ENCODE results near the gene TMEM59L. TPM values are rescaled to one million over a fixed set of nuclear protein-coding genes. Genes with fewer than 3 reads are reported as not detected.

The TMEM59L gene
- total and polyA plus RNA-seq, 2 donors (not counting 1 experiment from before 2014, with no cell fraction given) = 0.14 to 0.33 TPM

- DNase-seq (ENCODE audit: low read depth in 2 of 2) = no peak
- H3K4me2 ChIP-seq (ENCODE audit: extremely low read depth, insufficient read depth, low read length) = no peak overlapping the region
Measured at GRCh38 chr19:18669883-18670282, 57.2 kb downstream of the TMEM59L start.

GRCh38 chr19:18670312-18670711 lies 57.6 kb downstream of the TMEM59L start:
- Histone ChIP-seq H3K36me3 (ENCODE audit: control insufficient read depth, insufficient read depth, low read length) (peaks cover 11% of the 10 kb centered on the region), H3K4me3 (replicated peaks in 1 of 4; ENCODE audit: control extremely low read depth in 1 of 4, insufficient read depth in 1 of 4, low read depth in 3 of 4, low read length in 4 of 4) (no peak overlapping the region), H3K9me3 (ENCODE audit: control insufficient read depth, insufficient read depth, low read depth, low read length) (no peaks in the 10 kb centered on the region), H3K4me2 (ENCODE audit: extremely low read depth, insufficient read depth, low read length) (no peak overlapping the region), H3K9ac (ENCODE audit: insufficient read depth, low read length) (no peak overlapping the region), H2AFZ (ENCODE audit: low read length) (no peak overlapping the region), H3K27ac (ENCODE audit: insufficient read depth, low read length) (no peak overlapping the region), H4K20me1 (ENCODE audit: control insufficient read depth, extremely low read depth, insufficient read depth, low read length) (no peaks in the 10 kb centered on the region), H3K79me2 (ENCODE audit: control insufficient read depth, insufficient read depth, low read length) (no peaks in the 10 kb centered on the region), H3K4me1 (ENCODE audit: control insufficient read depth, extremely low read depth, insufficient read depth, low read length) (peaks cover 5% of the 10 kb centered on the region), H3K27me3 (ENCODE audit: control insufficient read depth, insufficient read depth, low read length) (no peaks in the 10 kb centered on the region)
- DNase-seq (ENCODE audit: low read depth in 2 of 2) = no peak
- TF ChIP-seq CTCF (conservative IDR thresholded peaks at IDR 0.05 in 1 of 2, IDR thresholded peaks at IDR 0.05 in 1 of 2; ENCODE audit: low read depth in 1 of 2, low read length in 2 of 2) = no peak
- TF ChIP-seq EZH2 (IDR thresholded peaks at IDR 0.05; ENCODE audit: low read length, missing control alignments) = no peak

More at GRCh38 chr19:18669883-18670282, 57.2 kb downstream of the TMEM59L start:
- Histone ChIP-seq H3K9me3 (ENCODE audit: control insufficient read depth, insufficient read depth, low read depth, low read length) (no peaks in the 10 kb centered on the region), H3K9ac (ENCODE audit: insufficient read depth, low read length) (no peak overlapping the region), H3K27ac (ENCODE audit: insufficient read depth, low read length) (no peak overlapping the region), H3K4me3 (replicated peaks in 1 of 4; ENCODE audit: control extremely low read depth in 1 of 4, insufficient read depth in 1 of 4, low read depth in 3 of 4, low read length in 4 of 4) (no peak overlapping the region), H4K20me1 (ENCODE audit: control insufficient read depth, extremely low read depth, insufficient read depth, low read length) (no peaks in the 10 kb centered on the region), H3K36me3 (ENCODE audit: control insufficient read depth, insufficient read depth, low read length) (peaks cover 11% of the 10 kb centered on the region), H3K79me2 (ENCODE audit: control insufficient read depth, insufficient read depth, low read length) (no peaks in the 10 kb centered on the region), H3K4me1 (ENCODE audit: control insufficient read depth, extremely low read depth, insufficient read depth, low read length) (peaks cover 5% of the 10 kb centered on the region), H3K27me3 (ENCODE audit: control insufficient read depth, insufficient read depth, low read length) (no peaks in the 10 kb centered on the region), H2AFZ (ENCODE audit: low read length) (no peak overlapping the region)
- TF ChIP-seq CTCF (conservative IDR thresholded peaks at IDR 0.05 in 1 of 2, IDR thresholded peaks at IDR 0.05 in 1 of 2; ENCODE audit: low read depth in 1 of 2, low read length in 2 of 2) (no peak), EZH2 (IDR thresholded peaks at IDR 0.05; ENCODE audit: low read length, missing control alignments) (no peak)

Other genes starting within 250 kb of the TMEM59L start
- gene GDF15, start 226.7 kb upstream of the TMEM59L start, total RNA-seq = 140 and 210 TPM in 2 replicates
- 8.6 and 24.3 TPM in 2 replicates for gene GDF15, start 226.7 kb upstream of the TMEM59L start, polyA plus RNA-seq
- 1.2 and 4.6 TPM in 2 replicates for gene LRRC25, start 215.2 kb upstream of the TMEM59L start, total RNA-seq
- 0.10 and 0.25 TPM in 2 replicates for gene LRRC25, start 215.2 kb upstream of the TMEM59L start, polyA plus RNA-seq
- gene SSBP4, start 193.5 kb upstream of the TMEM59L start, total RNA-seq = 58.6 and 76.5 TPM in 2 replicates
- 12.8 and 16.5 TPM in 2 replicates for gene SSBP4, start 193.5 kb upstream of the TMEM59L start, polyA plus RNA-seq
- 25.6 and 37.8 TPM in 2 replicates for gene ISYNA1, start 174.7 kb upstream of the TMEM59L start, total RNA-seq
- gene ISYNA1, start 174.7 kb upstream of the TMEM59L start, polyA plus RNA-seq = 8.3 and 10.3 TPM in 2 replicates
- 17.7 and 18.7 TPM in 2 replicates for gene ELL, start 90.8 kb upstream of the TMEM59L start, total RNA-seq
- 4.4 and 6.6 TPM in 2 replicates for gene ELL, start 90.8 kb upstream of the TMEM59L start, polyA plus RNA-seq
- 230 and 289 TPM in 2 replicates for gene FKBP8, start 69.3 kb upstream of the TMEM59L start, total RNA-seq
- 128 and 135 TPM in 2 replicates for gene FKBP8, start 69.3 kb upstream of the TMEM59L start, polyA plus RNA-seq
- 63.3 and 65.0 TPM in 2 replicates for gene KXD1, start 55.0 kb upstream of the TMEM59L start, total RNA-seq
- 108 and 167 TPM in 2 replicates for gene KXD1, start 55.0 kb upstream of the TMEM59L start, polyA plus RNA-seq
- gene UBA52, start 41.0 kb upstream of the TMEM59L start, total RNA-seq = 917 and 1,142 TPM in 2 replicates
- gene UBA52, start 41.0 kb upstream of the TMEM59L start, polyA plus RNA-seq = 1,018 and 1,460 TPM in 2 replicates
- 37.0 and 37.5 TPM in 2 replicates for gene REX1BD, start 24.1 kb upstream of the TMEM59L start, total RNA-seq
- gene REX1BD, start 24.1 kb upstream of the TMEM59L start, polyA plus RNA-seq = 16.2 and 21.2 TPM in 2 replicates
- 2.3 and 2.5 TPM in 2 replicates for gene CRLF1, start 6.1 kb upstream of the TMEM59L start, total RNA-seq
- gene CRLF1, start 6.1 kb upstream of the TMEM59L start, polyA plus RNA-seq = 2.2 and 2.8 TPM in 2 replicates
- gene KLHL26, start 24.2 kb downstream of the TMEM59L start, total RNA-seq = 2.8 and 3.5 TPM in 2 replicates
- gene KLHL26, start 24.2 kb downstream of the TMEM59L start, polyA plus RNA-seq = 1.4 and 1.9 TPM in 2 replicates
- gene CRTC1, start 70.8 kb downstream of the TMEM59L start, total RNA-seq = 2.0 and 2.1 TPM in 2 replicates
- gene CRTC1, start 70.8 kb downstream of the TMEM59L start, polyA plus RNA-seq = 1.2 and 2.2 TPM in 2 replicates
- 0.17 and 0.26 TPM in 2 replicates for gene COMP, start 178.4 kb downstream of the TMEM59L start, total RNA-seq
- 0.05 and 0.11 TPM in 2 replicates for gene COMP, start 178.4 kb downstream of the TMEM59L start, polyA plus RNA-seq
- gene UPF1, start 219.1 kb downstream of the TMEM59L start, total RNA-seq = 42.4 and 57.1 TPM in 2 replicates
- 20.5 and 28.1 TPM in 2 replicates for gene UPF1, start 219.1 kb downstream of the TMEM59L start, polyA plus RNA-seq

Data from fibroblast of lung (primary cell).